Skin of body (tissue), 2 donors: ENCODE results near the gene LINC01488. TPM values are rescaled to one million over a fixed set of nuclear protein-coding genes. Genes with fewer than 3 reads are reported as not detected.

Experiments used
- DNase-seq: peaks from one replicate; lab custom pipeline; 2025; lab: John Stamatoyannopoulos, UW
- total RNA-seq: library from RNA; depleted of rRNA; stranded (reverse); fragments of >200 nt; gene quantifications from one replicate; pipeline ENCODE4 v1.2.3, GENCODE V29; 2014

Gene LINC01488
- not detected for total RNA-seq

- no peak for DNase-seq
Measured at GRCh38 chr11:69481393-69481844, at the start of gene LINC01488. LINC01488 (plus strand) TSS chr11:69481663.

- DNase-seq: no peak
Measured at GRCh38 chr11:69431893-69432738, 49.3 kb upstream of the LINC01488 start.

GRCh38 chr11:69433741-69434140, 47.7 kb upstream of the LINC01488 start:
- DNase-seq: no peak

- no peak for DNase-seq
Measured at GRCh38 chr11:69434471-69434931, 47.0 kb upstream of the LINC01488 start.

- DNase-seq: peak; percentile 13
Measured at GRCh38 chr11:69435161-69435986, 46.1 kb upstream of the LINC01488 start.

- no peak for DNase-seq
Measured at GRCh38 chr11:69436041-69436982, 45.2 kb upstream of the LINC01488 start.

GRCh38 chr11:69437001-69437875, 44.2 kb upstream of the LINC01488 start:
- DNase-seq: no peak

- DNase-seq: no peak
Measured at GRCh38 chr11:69437876-69438205, 43.6 kb upstream of the LINC01488 start.

GRCh38 chr11:69438286-69438920, 43.1 kb upstream of the LINC01488 start:
- DNase-seq: no peak

- no peak for DNase-seq
Measured at GRCh38 chr11:69439127-69439526, 42.3 kb upstream of the LINC01488 start.

- DNase-seq: no peak
Measured at GRCh38 chr11:69439651-69440464, 41.6 kb upstream of the LINC01488 start.

- no peak for DNase-seq
Measured at GRCh38 chr11:69440876-69441275, 40.6 kb upstream of the LINC01488 start.

- no peak for DNase-seq
Measured at GRCh38 chr11:69442012-69442806, 39.3 kb upstream of the LINC01488 start.

GRCh38 chr11:69442807-69443137, 38.7 kb upstream of the LINC01488 start:
- DNase-seq: peak; percentile 77

- peak; percentile 92 for DNase-seq
Measured at GRCh38 chr11:69443138-69443967, 38.1 kb upstream of the LINC01488 start.

- DNase-seq: peak; percentile 85
Measured at GRCh38 chr11:69443968-69444364, 37.5 kb upstream of the LINC01488 start.
